Naive thymus-derived CD8-positive, alpha-beta T cell (primary cell): ENCODE data around the gene LCA5. TPM values are rescaled to one million over a fixed set of nuclear protein-coding genes. Genes with fewer than 3 reads are reported as not detected.

Experiments used
- ATAC-seq, 2 donors: fragments of 150-1000 bp; cut with Tn5 transposase in 1 of 2; sonication (Bioruptor Pico), chemical (Tn5 transposase) in 1 of 2; 1 replicate in 1 of 2; 2 replicates in 1 of 2; pipeline ENCODE4 v1.10.0; 2021; ENCODE audit warnings: mild to moderate bottlenecking in 2 of 2, moderate library complexity in 2 of 2
- POLR2A ChIA-PET: fragments of 350-600 bp; sonication (Branson Sonifier 250); formaldehyde crosslinking; loops from one replicate; lab custom pipeline; 2021; ENCODE audit warnings: antibody characterized with exemption; lab: Charles Lee
- DNase-seq, 10 donors: peaks; one replicate each; pipeline versions ENCODE4 v3.0.0 to v3.0.0-alpha.2; 2020 to 2022
- H3K27ac Mint-ChIP-seq, 10 donors: one replicate each; pipeline ENCODE4 v1.8.0; 2020 to 2022; ENCODE audit warnings: mild to moderate bottlenecking in 10 of 10, mixed read lengths in 10 of 10, moderate library complexity in 4 of 10, inconsistent platforms in 1 of 10
- H3K27me3 Mint-ChIP-seq, 5 donors: one replicate each; pipeline ENCODE4 v1.8.0; 2021 to 2022; ENCODE audit warnings: mixed read lengths in 5 of 5
- H3K36me3 Mint-ChIP-seq, 3 donors: one replicate each; pipeline ENCODE4 v1.8.0; 2020 to 2022; ENCODE audit warnings: mixed read lengths in 3 of 3, mild to moderate bottlenecking in 2 of 3, inconsistent platforms in 1 of 3
- H3K4me1 Mint-ChIP-seq, 4 donors: one replicate each; pipeline ENCODE4 v1.8.0; 2021 to 2022; ENCODE audit warnings: mixed read lengths in 4 of 4
- H3K4me3 Mint-ChIP-seq, 10 donors: one replicate each; pipeline ENCODE4 v1.8.0; 2020 to 2022; ENCODE audit warnings: mild to moderate bottlenecking in 10 of 10, mixed read lengths in 10 of 10, moderate library complexity in 6 of 10, inconsistent platforms in 1 of 10
- H3K9me3 Mint-ChIP-seq, 9 donors: one replicate each; pipeline ENCODE4 v1.8.0; 2020 to 2022; ENCODE audit warnings: mixed read lengths in 9 of 9, mild to moderate bottlenecking in 3 of 9, inconsistent platforms in 1 of 9, moderate library complexity in 1 of 9
- polyA plus RNA-seq, 3 donors: library from polyadenylated mRNA; unstranded; fragments of 300-500 nt; fragmentation: Illumina TruSeq; gene quantifications; one replicate each; pipeline ENCODE4 v1.2.3, GENCODE V29; 2021
- total RNA-seq, 8 experiments: library from RNA in 2 of 8; stranded (reverse) in 2 of 8; gene quantifications; one replicate each; pipeline ENCODE4 v1.2.3 and lab custom pipeline; 2021 to 2026

LCA5 gene
- total and polyA plus RNA-seq, 5 experiments from 2014 or later: 0.05 to 0.78 (median 0.32) TPM

GRCh38 chr6:79526897-79527296 is 10.3 kb downstream of the LCA5 start:
- ATAC-seq (no peak), DNase-seq (no peak)
- Mint-ChIP-seq H3K4me1 (no peaks in the 10 kb centered on the region), H3K4me3 (no peak overlapping the region), H3K9me3 (peaks cover 0 to 4% (median 0%) of the 10 kb centered on the region in 9 donors), H3K27ac (no peak overlapping the region), H3K27me3 (peaks cover 0 to 5% (median 0%) of the 10 kb centered on the region in 5 donors), H3K36me3 (no peaks in the 10 kb centered on the region)
- POLR2A ChIA-PET: no interaction called here

- DNase-seq: no peak
- no peak for ATAC-seq
- H3K36me3 Mint-ChIP-seq: no peaks in the 10 kb centered on the region
- H3K4me3 Mint-ChIP-seq: no peak overlapping the region
- peaks cover 0 to 4% (median 0%) of the 10 kb centered on the region in 9 donors for H3K9me3 Mint-ChIP-seq
- peaks cover 0 to 5% (median 0%) of the 10 kb centered on the region in 5 donors for H3K27me3 Mint-ChIP-seq
- H3K4me1 Mint-ChIP-seq: no peaks in the 10 kb centered on the region
- no peak overlapping the region for H3K27ac Mint-ChIP-seq
- POLR2A ChIA-PET: no interaction called here
These were observed 11.7 kb downstream of the LCA5 start for GRCh38 chr6:79525272-79526100.

- H3K36me3 Mint-ChIP-seq: no peaks in the 10 kb centered on the region
- peaks cover 0 to 2% (median 0%) of the 10 kb centered on the region in 9 donors for H3K9me3 Mint-ChIP-seq
- ATAC-seq: no peak
- POLR2A ChIA-PET: no interaction called here
- H3K4me3 Mint-ChIP-seq: no peak overlapping the region
- DNase-seq: no peak
- H3K4me1 Mint-ChIP-seq: no peaks in the 10 kb centered on the region
- peaks cover 0 to 5% (median 0%) of the 10 kb centered on the region in 5 donors for H3K27me3 Mint-ChIP-seq
- H3K27ac Mint-ChIP-seq: no peak overlapping the region
These were observed 13.2 kb downstream of the LCA5 start for GRCh38 chr6:79524065-79524464.

DNA sequence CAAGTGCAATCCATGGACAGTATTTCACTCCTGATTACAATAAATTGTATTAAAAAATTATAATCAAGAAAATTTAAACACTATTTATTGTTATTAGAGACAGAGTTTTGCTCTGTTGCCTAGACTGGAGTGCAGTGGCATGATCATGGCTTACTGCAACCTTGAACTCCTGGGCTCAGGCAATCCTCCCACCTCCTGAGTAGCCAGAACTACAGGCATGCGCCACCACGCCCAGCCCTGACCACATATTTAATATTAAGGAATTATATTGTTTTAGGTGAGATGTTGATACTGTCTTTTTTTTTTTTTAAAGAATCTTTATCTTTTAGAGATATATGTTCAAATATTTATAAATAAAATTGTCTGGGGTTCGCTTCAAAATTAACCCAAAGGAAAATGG is 14.6 kb downstream of the LCA5 start:
- DNase-seq (no peak), ATAC-seq (no peak)
- Mint-ChIP-seq H3K36me3 (peaks cover 0 to 5% (median 0%) of the 10 kb centered on the region in 3 donors), H3K9me3 (peaks cover 0 to 2% (median 0%) of the 10 kb centered on the region in 9 donors), H3K27ac (no peak overlapping the region), H3K27me3 (peaks cover 0 to 5% (median 0%) of the 10 kb centered on the region in 5 donors), H3K4me1 (no peaks in the 10 kb centered on the region), H3K4me3 (no peak overlapping the region)
- POLR2A ChIA-PET: no interaction called here

- no peaks in the 10 kb centered on the region for H3K4me1 Mint-ChIP-seq
- peaks cover 0 to under 1% (median 0%) of the 10 kb centered on the region in 9 donors for H3K9me3 Mint-ChIP-seq
- peaks cover 0 to 5% (median 0%) of the 10 kb centered on the region in 3 donors for H3K36me3 Mint-ChIP-seq
- ATAC-seq (no peak), DNase-seq (no peak)
- peaks cover 0 to 4% (median 0%) of the 10 kb centered on the region in 5 donors for H3K27me3 Mint-ChIP-seq
- no peak overlapping the region for H3K27ac Mint-ChIP-seq
- H3K4me3 Mint-ChIP-seq: no peak overlapping the region
- POLR2A ChIA-PET: no interaction called here
These were observed 16.7 kb downstream of the LCA5 start for GRCh38 chr6:79520534-79520933.

DNA sequence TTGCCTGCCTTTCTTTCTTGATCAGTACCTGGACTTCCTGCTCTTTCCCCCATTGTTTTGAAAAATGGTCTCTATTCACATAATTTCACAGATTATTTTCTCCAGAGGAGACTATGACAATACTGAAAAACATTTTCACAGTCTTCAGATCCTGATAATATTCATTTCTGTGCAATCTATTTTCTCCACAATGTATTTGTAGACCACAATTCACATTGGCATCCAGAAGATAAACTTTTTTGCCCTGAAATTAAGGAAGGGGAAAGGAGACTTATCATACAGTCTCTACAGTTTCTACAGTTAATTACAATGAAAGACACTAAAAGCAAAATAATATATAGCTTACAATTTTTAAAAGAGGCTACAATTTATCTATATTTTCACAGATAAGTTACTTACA is 18.4 kb downstream of the LCA5 start:
- DNase-seq: no peak
- Mint-ChIP-seq H3K27ac (no peak overlapping the region), H3K36me3 (peaks cover 0 to 5% (median 0%) of the 10 kb centered on the region in 3 donors), H3K27me3 (peaks cover 0 to 4% (median 0%) of the 10 kb centered on the region in 5 donors), H3K9me3 (no peaks in the 10 kb centered on the region), H3K4me1 (no peaks in the 10 kb centered on the region), H3K4me3 (no peak overlapping the region)
- no peak for ATAC-seq
- POLR2A ChIA-PET: no interaction called here

- DNase-seq (no peak), ATAC-seq (no peak)
- H3K4me1 Mint-ChIP-seq: no peaks in the 10 kb centered on the region
- POLR2A ChIA-PET: no interaction called here
- no peaks in the 10 kb centered on the region for H3K9me3 Mint-ChIP-seq
- H3K36me3 Mint-ChIP-seq: peaks cover 0 to 5% (median 0%) of the 10 kb centered on the region in 3 donors
- peaks cover 0 to 2% (median 0%) of the 10 kb centered on the region in 5 donors for H3K27me3 Mint-ChIP-seq
- no peak overlapping the region for H3K4me3 Mint-ChIP-seq
- H3K27ac Mint-ChIP-seq: no peak overlapping the region
These were observed 21.8 kb downstream of the LCA5 start for GRCh38 chr6:79515436-79515835.

DNA sequence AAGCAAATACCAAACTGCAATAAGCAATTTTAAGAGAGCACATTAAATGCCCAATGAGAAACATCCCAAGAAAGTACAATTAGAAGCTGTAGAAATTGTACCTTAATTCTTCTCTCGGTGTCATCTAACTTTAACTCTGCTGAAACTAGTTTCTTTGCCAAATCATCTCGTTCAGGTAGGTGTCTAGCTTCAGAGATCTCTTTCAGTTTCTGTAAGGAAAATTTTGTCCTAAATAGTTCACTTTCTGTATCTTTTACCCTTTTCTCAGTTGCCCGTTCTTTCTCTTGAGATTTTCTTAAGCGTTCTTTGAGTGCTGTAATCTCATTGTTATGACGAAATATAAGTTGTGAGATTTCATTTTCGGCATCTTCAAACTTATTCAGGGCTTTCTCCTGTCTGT is 24.1 kb downstream of the LCA5 start:
- Mint-ChIP-seq H3K36me3 (peaks cover 0 to 1% (median 0%) of the 10 kb centered on the region in 3 donors), H3K4me1 (no peaks in the 10 kb centered on the region), H3K27me3 (no peaks in the 10 kb centered on the region), H3K27ac (no peak overlapping the region), H3K4me3 (no peak overlapping the region), H3K9me3 (no peaks in the 10 kb centered on the region)
- DNase-seq (no peak), ATAC-seq (no peak)
- POLR2A ChIA-PET: no interaction called here

DNA sequence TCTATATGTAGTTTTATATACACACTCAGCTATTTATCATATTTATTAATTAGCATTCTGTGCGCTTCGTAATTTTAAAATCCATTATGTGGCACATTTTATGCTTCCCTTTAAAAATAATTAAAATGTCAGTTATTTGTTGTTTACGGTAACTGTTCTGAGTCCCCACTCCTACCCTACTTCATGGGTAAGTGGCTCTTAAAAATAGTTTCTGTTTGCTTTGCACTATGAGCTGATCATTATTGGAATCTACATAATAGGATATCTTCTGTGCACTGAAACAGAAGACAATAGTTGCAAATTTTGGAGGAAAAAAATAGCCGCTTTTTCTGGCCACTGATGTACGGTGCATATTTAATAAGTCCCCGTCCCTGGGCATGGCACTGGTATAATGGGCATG is 25.2 kb downstream of the LCA5 start:
- ATAC-seq: no peak
- DNase-seq: no peak
- no peak overlapping the region for H3K4me3 Mint-ChIP-seq
- peaks cover 0 to 1% (median 0%) of the 10 kb centered on the region in 3 donors for H3K36me3 Mint-ChIP-seq
- no peaks in the 10 kb centered on the region for H3K4me1 Mint-ChIP-seq
- H3K27me3 Mint-ChIP-seq: no peaks in the 10 kb centered on the region
- no peak overlapping the region for H3K27ac Mint-ChIP-seq
- POLR2A ChIA-PET: interaction anchor here (0.5 kb wide), 1 partner anchor 622 kb away, joined by 3 read pairs; no protein-coding TSS in a partner anchor
- H3K9me3 Mint-ChIP-seq: peaks cover 0 to under 1% (median 0%) of the 10 kb centered on the region in 9 donors

- POLR2A ChIA-PET: no interaction called here
- DNase-seq: no peak
- Mint-ChIP-seq H3K4me3 (no peak overlapping the region), H3K36me3 (peaks cover 0 to 1% (median 0%) of the 10 kb centered on the region in 3 donors), H3K27me3 (no peaks in the 10 kb centered on the region), H3K9me3 (peaks cover 0 to 3% (median 0%) of the 10 kb centered on the region in 9 donors), H3K4me1 (no peaks in the 10 kb centered on the region), H3K27ac (no peak overlapping the region)
- no peak for ATAC-seq
These were observed 26.5 kb downstream of the LCA5 start for GRCh38 chr6:79510707-79511106.

DNA sequence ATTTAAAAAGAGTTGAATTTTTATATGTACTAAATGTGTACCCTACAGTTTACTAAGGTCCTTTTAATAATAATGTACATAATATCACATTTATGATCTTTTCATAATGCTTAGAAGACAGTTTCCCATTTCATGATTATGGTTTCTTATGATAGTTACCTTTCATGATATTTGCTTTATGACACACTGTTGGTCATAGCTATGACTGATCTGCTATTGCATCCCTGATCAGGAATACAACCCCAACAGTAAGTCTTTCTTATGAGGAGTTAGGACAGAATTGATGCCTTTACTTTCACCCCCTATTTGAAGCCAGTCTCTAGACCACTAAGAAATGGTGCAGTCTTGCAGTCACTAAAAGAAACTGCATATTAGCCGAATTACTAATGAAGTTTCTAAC is 31.0 kb downstream of the LCA5 start:
- H3K27me3 Mint-ChIP-seq: peaks cover 0 to 3% (median 0%) of the 10 kb centered on the region in 5 donors
- peaks cover 0 to 3% (median 0%) of the 10 kb centered on the region in 9 donors for H3K9me3 Mint-ChIP-seq
- peaks cover 0 to 1% (median 0%) of the 10 kb centered on the region in 3 donors for H3K36me3 Mint-ChIP-seq
- H3K27ac Mint-ChIP-seq: no peak overlapping the region
- POLR2A ChIA-PET: no interaction called here
- ATAC-seq: no peak
- H3K4me1 Mint-ChIP-seq: no peaks in the 10 kb centered on the region
- no peak for DNase-seq
- H3K4me3 Mint-ChIP-seq: no peak overlapping the region

- Mint-ChIP-seq H3K27me3 (peaks cover 0 to 3% (median 0%) of the 10 kb centered on the region in 5 donors), H3K27ac (no peak overlapping the region), H3K9me3 (peaks cover 0 to 3% (median 0%) of the 10 kb centered on the region in 9 donors), H3K4me1 (no peaks in the 10 kb centered on the region), H3K36me3 (no peaks in the 10 kb centered on the region), H3K4me3 (no peak overlapping the region)
- POLR2A ChIA-PET: no interaction called here
- no peak for ATAC-seq
- no peak for DNase-seq
These were observed 32.9 kb downstream of the LCA5 start for GRCh38 chr6:79504372-79504771.

DNA sequence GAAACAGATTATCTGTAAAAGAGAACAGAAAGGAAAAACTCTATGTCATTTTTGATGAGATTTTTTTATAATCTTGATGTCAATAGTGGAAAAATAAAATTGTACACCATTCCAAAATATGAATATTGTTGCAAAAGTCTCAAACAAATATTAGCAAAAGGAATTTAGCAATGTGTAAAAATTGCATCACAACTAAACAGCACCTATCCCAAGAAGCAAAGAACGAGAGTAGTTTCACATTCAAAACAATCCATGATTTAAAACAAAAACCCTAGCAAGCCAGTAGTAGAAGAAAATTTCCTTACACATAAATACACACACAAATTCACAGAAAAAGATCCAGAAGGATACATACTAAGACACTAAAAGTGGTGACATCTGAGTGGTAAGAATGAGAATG is 38.4 kb downstream of the LCA5 start:
- POLR2A ChIA-PET: no interaction called here
- Mint-ChIP-seq H3K9me3 (no peaks in the 10 kb centered on the region), H3K27ac (no peak overlapping the region), H3K4me1 (no peaks in the 10 kb centered on the region), H3K36me3 (no peaks in the 10 kb centered on the region), H3K4me3 (no peak overlapping the region), H3K27me3 (peaks cover 0 to under 1% (median 0%) of the 10 kb centered on the region in 5 donors)
- no peak for ATAC-seq
- DNase-seq: no peak
